Measurements from ENCODE around the gene ITGB6.

ITGB6 gene, protein sequence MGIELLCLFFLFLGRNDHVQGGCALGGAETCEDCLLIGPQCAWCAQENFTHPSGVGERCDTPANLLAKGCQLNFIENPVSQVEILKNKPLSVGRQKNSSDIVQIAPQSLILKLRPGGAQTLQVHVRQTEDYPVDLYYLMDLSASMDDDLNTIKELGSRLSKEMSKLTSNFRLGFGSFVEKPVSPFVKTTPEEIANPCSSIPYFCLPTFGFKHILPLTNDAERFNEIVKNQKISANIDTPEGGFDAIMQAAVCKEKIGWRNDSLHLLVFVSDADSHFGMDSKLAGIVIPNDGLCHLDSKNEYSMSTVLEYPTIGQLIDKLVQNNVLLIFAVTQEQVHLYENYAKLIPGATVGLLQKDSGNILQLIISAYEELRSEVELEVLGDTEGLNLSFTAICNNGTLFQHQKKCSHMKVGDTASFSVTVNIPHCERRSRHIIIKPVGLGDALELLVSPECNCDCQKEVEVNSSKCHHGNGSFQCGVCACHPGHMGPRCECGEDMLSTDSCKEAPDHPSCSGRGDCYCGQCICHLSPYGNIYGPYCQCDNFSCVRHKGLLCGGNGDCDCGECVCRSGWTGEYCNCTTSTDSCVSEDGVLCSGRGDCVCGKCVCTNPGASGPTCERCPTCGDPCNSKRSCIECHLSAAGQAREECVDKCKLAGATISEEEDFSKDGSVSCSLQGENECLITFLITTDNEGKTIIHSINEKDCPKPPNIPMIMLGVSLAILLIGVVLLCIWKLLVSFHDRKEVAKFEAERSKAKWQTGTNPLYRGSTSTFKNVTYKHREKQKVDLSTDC

DNA sequence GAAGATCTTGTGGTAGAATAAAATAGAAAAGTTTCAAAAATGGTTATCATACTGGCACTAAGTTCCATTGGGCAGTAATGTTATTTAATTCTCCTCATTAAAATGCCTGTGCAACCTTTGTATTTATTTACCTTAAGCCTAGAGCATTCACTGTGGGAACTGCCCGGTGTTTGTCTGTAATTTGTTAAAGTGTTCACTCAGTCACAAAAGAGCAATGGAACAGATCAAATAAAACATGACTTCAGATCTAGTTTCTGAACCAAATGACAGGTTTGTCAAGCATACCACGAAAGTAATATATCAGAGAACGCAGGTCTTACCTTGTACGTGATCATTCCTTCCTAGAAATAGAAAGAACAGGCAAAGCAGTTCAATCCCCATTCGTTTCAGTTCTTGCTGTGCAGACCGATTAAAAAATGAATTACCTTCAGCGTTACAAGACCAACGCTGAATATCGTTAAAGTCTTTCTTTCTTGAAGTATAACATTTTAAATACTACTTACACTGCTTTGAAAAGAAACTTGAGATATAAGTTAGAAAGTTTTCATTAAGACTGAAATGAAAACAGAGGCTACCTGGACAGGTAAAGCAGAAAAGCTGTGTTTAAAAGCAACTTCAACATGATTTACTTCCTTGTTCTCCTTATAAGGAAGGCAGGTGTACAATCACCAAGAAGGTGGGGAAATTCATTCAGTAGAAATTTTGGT, at the start of gene ITGB6:
TSS of gene ITGB6 (minus strand) at position 590 of the 707 bp plus-strand sequence. CDS start at position 381, 209 bp downstream.
- intact Hi-C loops (cut with micrococcal nuclease) = no loop called here
- no peaks in the 10 kb centered on the region for H3K27me3 Mint-ChIP-seq
- H3K9me3 Mint-ChIP-seq = no peaks in the 10 kb centered on the region
- H3K4me1 Mint-ChIP-seq (ENCODE audit: low read depth) = peaks cover 12% of the 10 kb centered on the region
- no peak within 1 kb of the TSS for H3K27ac Mint-ChIP-seq
- H3K4me3 Mint-ChIP-seq = no peak within 1 kb of the TSS
- H3K36me3 Mint-ChIP-seq (ENCODE audit: low read depth) = no peaks in the 10 kb centered on the region

GRCh38 chr2:160247296-160248035, 47.4 kb upstream of the ITGB6 start:
- Mint-ChIP-seq H3K36me3 (ENCODE audit: low read depth) (no peaks in the 10 kb centered on the region), H3K4me1 (ENCODE audit: low read depth) (peaks cover 21% of the 10 kb centered on the region), H3K27ac (no peak overlapping the region), H3K9me3 (no peaks in the 10 kb centered on the region), H3K27me3 (no peaks in the 10 kb centered on the region), H3K4me3 (no peak overlapping the region)
- intact Hi-C loops (cut with micrococcal nuclease) = no loop called here

DNA sequence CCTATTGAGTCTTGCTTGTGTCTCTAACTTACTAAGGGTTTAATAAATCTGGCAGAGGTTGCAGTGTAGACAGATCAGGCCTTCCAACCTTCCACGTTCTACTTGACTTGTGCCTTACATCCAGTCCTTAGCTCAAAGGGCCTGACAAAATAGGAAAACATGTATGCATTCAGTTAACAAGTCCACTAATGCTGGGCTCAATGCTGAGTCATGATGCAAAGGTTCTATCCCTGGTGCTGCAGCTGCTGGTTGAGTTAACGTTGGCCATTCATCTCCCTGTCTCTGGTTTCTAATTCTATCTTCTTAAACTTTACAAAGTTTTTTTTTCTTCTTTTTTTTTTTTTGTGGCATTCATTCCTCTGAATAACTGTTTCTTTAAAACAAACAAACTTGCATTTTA, 46.3 kb upstream of the ITGB6 start:
- Mint-ChIP-seq H3K9me3 (no peaks in the 10 kb centered on the region), H3K27ac (no peak overlapping the region), H3K36me3 (ENCODE audit: low read depth) (no peaks in the 10 kb centered on the region), H3K4me3 (no peak overlapping the region), H3K27me3 (no peaks in the 10 kb centered on the region), H3K4me1 (ENCODE audit: low read depth) (peaks cover 27% of the 10 kb centered on the region)
- intact Hi-C loops (cut with micrococcal nuclease) = no loop called here

GRCh38 chr2:160245614-160246155, 45.6 kb upstream of the ITGB6 start:
- peaks cover 31% of the 10 kb centered on the region for H3K4me1 Mint-ChIP-seq (ENCODE audit: low read depth)
- no peak overlapping the region for H3K27ac Mint-ChIP-seq
- H3K9me3 Mint-ChIP-seq = no peaks in the 10 kb centered on the region
- H3K36me3 Mint-ChIP-seq (ENCODE audit: low read depth) = no peaks in the 10 kb centered on the region
- intact Hi-C loops (cut with micrococcal nuclease) = no loop called here
- no peak overlapping the region for H3K4me3 Mint-ChIP-seq
- no peaks in the 10 kb centered on the region for H3K27me3 Mint-ChIP-seq

- H3K27ac Mint-ChIP-seq = no peak overlapping the region
- no peaks in the 10 kb centered on the region for H3K36me3 Mint-ChIP-seq (ENCODE audit: low read depth)
- peaks cover 5% of the 10 kb centered on the region for H3K27me3 Mint-ChIP-seq
- H3K9me3 Mint-ChIP-seq = no peaks in the 10 kb centered on the region
- no peak overlapping the region for H3K4me3 Mint-ChIP-seq
- intact Hi-C loops (cut with micrococcal nuclease) = no loop called here
- H3K4me1 Mint-ChIP-seq (ENCODE audit: low read depth) = peaks cover 34% of the 10 kb centered on the region
These were observed 43.0 kb upstream of the ITGB6 start for GRCh38 chr2:160242893-160243564.

GRCh38 chr2:160241251-160242137, 41.4 kb upstream of the ITGB6 start:
- H3K27ac Mint-ChIP-seq = no peak overlapping the region
- intact Hi-C loops (cut with micrococcal nuclease) = no loop called here
- peaks cover 6% of the 10 kb centered on the region for H3K27me3 Mint-ChIP-seq
- H3K36me3 Mint-ChIP-seq (ENCODE audit: low read depth) = no peaks in the 10 kb centered on the region
- H3K4me3 Mint-ChIP-seq = no peak overlapping the region
- H3K4me1 Mint-ChIP-seq (ENCODE audit: low read depth) = peaks cover 34% of the 10 kb centered on the region
- H3K9me3 Mint-ChIP-seq = no peaks in the 10 kb centered on the region

GRCh38 chr2:160239436-160239835, 39.4 kb upstream of the ITGB6 start:
- Mint-ChIP-seq H3K4me1 (ENCODE audit: low read depth) (peaks cover 21% of the 10 kb centered on the region), H3K36me3 (ENCODE audit: low read depth) (no peaks in the 10 kb centered on the region)
- intact Hi-C loops (cut with micrococcal nuclease) = no loop called here

GRCh38 chr2:160238392-160238791, 38.3 kb upstream of the ITGB6 start:
- intact Hi-C loops (cut with micrococcal nuclease) = no loop called here
- H3K9me3 Mint-ChIP-seq = no peaks in the 10 kb centered on the region
- H3K36me3 Mint-ChIP-seq (ENCODE audit: low read depth) = no peaks in the 10 kb centered on the region
- peaks cover 6% of the 10 kb centered on the region for H3K27me3 Mint-ChIP-seq
- no peak overlapping the region for H3K27ac Mint-ChIP-seq
- H3K4me1 Mint-ChIP-seq (ENCODE audit: low read depth) = peaks cover 21% of the 10 kb centered on the region
- no peak overlapping the region for H3K4me3 Mint-ChIP-seq

More at GRCh38 chr2:160239436-160239835, 39.4 kb upstream of the ITGB6 start:
- no peak overlapping the region for H3K4me3 Mint-ChIP-seq
- peaks cover 6% of the 10 kb centered on the region for H3K27me3 Mint-ChIP-seq
- no peaks in the 10 kb centered on the region for H3K9me3 Mint-ChIP-seq
- H3K27ac Mint-ChIP-seq = no peak overlapping the region

DNA sequence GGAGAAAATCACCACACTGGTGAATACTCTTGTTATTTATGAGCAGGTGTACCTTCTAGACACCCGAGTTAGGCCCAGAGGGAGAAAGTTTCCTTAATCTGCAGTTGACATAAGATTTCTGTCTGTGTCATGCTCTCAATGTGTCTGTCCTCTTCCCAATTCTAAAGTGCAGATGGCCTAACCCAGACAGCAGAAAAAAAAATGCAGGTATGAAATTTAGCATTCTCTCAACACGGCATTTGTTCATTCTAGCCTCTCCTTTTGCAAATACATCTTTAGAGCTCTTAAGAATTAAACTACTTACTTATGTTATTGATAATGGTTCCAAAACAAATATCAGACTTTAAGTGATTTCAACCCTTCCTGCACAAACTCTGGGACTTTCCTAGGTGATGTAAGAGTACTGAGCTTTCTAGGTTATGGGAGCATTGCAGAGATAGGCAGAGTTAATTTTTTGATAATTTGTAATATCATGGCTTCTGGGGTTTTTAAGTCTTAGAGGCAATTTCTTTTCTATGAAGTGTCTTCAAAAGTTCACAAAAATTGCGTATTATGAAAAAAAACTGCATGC, 32.9 kb upstream of the ITGB6 start:
- Mint-ChIP-seq H3K4me3 (no peak overlapping the region), H3K4me1 (ENCODE audit: low read depth) (no peaks in the 10 kb centered on the region), H3K27me3 (peaks cover under 1% of the 10 kb centered on the region), H3K27ac (no peak overlapping the region), H3K9me3 (no peaks in the 10 kb centered on the region), H3K36me3 (ENCODE audit: low read depth) (no peaks in the 10 kb centered on the region)
- intact Hi-C loops (cut with micrococcal nuclease) = no loop called here

- Mint-ChIP-seq H3K4me1 (ENCODE audit: low read depth) (peaks cover 8% of the 10 kb centered on the region), H3K36me3 (ENCODE audit: low read depth) (no peaks in the 10 kb centered on the region), H3K9me3 (no peaks in the 10 kb centered on the region), H3K4me3 (no peak overlapping the region), H3K27ac (no peak overlapping the region), H3K27me3 (no peaks in the 10 kb centered on the region)
- intact Hi-C loops (cut with micrococcal nuclease) = no loop called here
These were observed 29.5 kb upstream of the ITGB6 start for GRCh38 chr2:160229591-160229990.

DNA sequence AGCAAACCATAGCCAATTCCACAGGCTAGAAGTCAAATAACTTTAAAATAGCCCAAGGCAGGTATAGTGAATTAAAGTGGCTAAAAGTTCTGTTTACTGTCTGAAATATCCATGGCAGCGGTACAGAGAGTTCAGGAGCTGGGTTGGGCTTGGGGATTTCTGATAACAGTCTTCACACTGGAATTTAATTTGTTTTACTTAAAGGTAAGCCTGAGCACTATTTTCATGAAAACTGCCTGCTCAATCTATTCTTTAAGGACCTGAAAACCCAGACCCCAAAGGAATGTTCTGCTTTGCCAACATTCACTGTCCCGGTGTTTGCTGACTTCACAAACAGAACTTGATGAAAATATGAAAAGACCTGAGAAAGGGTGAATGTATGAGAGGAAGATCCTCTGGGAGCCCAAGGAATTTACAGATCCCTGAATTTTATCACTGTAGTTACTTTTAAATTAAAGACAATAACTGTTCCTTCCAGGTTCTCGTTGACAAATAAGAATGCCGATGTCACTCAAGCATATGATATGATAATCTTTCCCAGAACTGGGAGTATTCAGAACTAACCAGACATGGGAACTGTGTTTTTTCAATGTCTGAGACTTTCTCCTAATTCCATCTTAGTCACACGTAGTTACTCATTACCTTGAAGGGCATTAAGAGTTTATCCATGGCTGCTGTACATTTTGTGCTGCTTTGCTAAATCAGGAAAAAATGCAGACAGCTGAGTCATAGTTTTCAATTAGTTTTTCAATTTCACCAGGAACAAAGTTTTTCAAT, 28.3 kb upstream of the ITGB6 start:
- Mint-ChIP-seq H3K27ac (no peak overlapping the region), H3K36me3 (ENCODE audit: low read depth) (no peaks in the 10 kb centered on the region), H3K27me3 (no peaks in the 10 kb centered on the region), H3K4me1 (ENCODE audit: low read depth) (peaks cover 8% of the 10 kb centered on the region), H3K9me3 (no peaks in the 10 kb centered on the region), H3K4me3 (no peak overlapping the region)
- intact Hi-C loops (cut with micrococcal nuclease) = no loop called here

Data from dendritic cell treated with granulocyte-macrophage colony-stimulating factor and Interleukin-4, amounts not matched to agents 40 ng/mL and 50 ng/mL, for 4 days (primary cell).